EL (cell line): ENCODE measurements around the gene CRYGB.
A peak's percentile ranks its signal among the peaks of the same experiment; 100 is the strongest.
"Not testable (repeated sequence)": the region's sequence is repeated elsewhere in the genome, so short reads cannot be mapped to it uniquely, and the experiment has no call there.

Experiments used
- DNase-seq: peaks from one replicate; pipeline ENCODE4 v3.0.0-alpha.2; 2016

The CRYGB gene

GRCh38 chr2:208148803-208149202 lies 2.8 kb upstream of the CRYGB start:
- no peak for DNase-seq

- DNase-seq: no peak
These were observed 1.8 kb upstream of the CRYGB start for GRCh38 chr2:208147759-208148158.

DNA sequence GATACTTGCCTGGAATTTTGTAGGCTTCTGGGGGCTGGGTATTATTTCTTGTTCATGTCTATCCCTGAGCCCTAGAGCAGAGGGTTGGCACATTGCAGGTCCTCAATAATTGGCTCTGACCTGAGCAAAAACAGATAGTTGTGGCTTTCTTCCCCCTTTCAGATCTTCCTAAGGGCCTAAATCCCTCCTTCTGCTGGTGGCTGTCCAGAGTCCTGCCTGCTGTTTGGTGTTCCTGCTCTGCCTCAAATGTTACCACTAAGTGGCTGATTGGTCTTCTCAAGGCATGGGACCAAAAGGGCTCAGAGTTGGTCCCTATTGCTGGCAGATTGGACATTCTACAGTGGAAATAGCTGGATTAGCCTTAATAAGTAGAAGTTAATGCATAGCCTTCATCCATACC lies 1.1 kb upstream of the CRYGB start:
- no peak for DNase-seq

- no peak for DNase-seq
These were observed 2.8 kb downstream of the CRYGB start for GRCh38 chr2:208142925-208143799.

- peak; percentile 5 for DNase-seq
These were observed 3.6 kb downstream of the CRYGB start for GRCh38 chr2:208142240-208142924.

GRCh38 chr2:208139447-208139846 lies 6.5 kb downstream of the CRYGB start:
- no peak for DNase-seq

GRCh38 chr2:208138334-208138733 lies 7.6 kb downstream of the CRYGB start:
- not testable (repeated sequence) for DNase-seq

DNA sequence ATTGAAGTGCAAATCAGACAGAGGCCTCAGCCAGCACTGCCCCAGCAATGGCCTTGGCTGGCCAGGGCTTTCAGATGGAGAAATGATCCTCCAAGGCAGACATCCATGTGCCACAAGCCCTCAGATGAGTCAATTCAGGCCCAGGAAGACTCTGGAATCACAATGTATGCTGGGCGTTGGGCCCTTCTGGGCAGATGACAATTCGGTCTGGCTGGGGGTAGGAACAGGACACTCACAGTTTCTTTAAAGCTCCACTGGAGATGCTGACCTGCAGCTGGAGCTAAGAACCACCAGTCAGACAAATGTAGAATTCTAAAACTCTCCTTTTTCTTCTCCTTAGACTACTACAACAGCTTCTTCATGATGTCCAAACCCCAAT lies 9.3 kb downstream of the CRYGB start:
- DNase-seq: no peak

DNA sequence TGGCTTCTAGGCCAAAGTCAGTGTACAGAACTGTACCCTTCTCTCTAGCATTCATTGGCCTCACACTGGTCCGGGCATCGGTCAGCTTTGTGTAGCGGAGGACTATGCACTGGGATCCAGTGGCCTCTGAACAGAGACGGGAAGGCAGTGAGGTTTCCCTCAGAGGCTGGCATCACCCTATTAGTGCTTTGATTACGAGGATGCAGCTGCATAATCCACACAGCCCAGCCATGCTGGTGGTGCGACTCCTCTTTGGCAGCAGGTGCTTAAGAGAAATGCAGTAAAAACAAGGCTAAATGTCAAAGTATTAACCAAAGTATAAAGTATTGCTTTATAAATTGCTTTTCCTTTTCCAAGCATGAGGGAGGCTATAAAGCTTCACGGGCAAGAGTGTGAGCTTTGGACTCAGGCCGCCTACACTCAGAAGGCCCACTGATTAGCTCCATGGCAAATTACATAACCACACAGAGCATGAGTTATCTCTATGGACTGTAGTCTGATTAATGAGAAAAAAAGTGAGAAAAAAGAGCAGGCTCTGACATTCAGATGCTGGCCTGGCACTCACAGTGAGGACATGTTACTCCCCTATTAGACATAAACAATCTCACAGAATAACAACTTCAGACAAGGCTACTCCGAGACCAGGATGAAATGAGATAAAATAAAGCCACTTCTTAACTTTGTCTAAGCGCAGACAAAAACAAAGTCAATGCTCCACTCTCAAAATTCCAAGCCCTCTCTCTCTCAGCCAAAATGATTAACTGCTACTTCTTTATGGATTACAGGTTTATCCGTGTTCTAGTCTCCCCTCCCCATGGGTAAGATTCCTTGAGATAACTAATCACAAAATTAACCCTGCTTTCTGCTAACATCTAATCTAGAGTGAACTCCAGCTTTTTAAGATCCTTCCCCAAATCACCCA lies 9.9 kb downstream of the CRYGB start:
- DNase-seq: no peak

GRCh38 chr2:208134928-208135586 lies 10.9 kb downstream of the CRYGB start:
- DNase-seq: no peak

DNA sequence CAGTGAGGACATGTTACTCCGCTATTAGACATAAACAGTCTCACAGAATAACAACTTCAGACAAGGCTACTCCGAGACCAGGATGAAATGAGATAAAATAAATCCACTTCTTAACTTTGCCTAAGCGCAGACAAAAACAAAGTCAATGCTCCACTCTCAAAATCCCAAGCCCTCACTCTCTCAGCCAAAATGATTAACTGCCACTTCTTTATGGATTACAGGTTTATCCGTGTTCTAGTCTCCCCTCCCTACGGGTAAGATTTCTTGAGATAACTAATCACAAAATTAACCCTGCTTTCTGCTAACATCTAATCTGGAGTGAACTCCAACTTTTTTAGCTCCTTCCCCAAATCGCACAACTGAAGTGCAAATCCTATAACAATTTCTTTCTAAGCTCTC lies 15.2 kb downstream of the CRYGB start:
- DNase-seq: no peak

DNA sequence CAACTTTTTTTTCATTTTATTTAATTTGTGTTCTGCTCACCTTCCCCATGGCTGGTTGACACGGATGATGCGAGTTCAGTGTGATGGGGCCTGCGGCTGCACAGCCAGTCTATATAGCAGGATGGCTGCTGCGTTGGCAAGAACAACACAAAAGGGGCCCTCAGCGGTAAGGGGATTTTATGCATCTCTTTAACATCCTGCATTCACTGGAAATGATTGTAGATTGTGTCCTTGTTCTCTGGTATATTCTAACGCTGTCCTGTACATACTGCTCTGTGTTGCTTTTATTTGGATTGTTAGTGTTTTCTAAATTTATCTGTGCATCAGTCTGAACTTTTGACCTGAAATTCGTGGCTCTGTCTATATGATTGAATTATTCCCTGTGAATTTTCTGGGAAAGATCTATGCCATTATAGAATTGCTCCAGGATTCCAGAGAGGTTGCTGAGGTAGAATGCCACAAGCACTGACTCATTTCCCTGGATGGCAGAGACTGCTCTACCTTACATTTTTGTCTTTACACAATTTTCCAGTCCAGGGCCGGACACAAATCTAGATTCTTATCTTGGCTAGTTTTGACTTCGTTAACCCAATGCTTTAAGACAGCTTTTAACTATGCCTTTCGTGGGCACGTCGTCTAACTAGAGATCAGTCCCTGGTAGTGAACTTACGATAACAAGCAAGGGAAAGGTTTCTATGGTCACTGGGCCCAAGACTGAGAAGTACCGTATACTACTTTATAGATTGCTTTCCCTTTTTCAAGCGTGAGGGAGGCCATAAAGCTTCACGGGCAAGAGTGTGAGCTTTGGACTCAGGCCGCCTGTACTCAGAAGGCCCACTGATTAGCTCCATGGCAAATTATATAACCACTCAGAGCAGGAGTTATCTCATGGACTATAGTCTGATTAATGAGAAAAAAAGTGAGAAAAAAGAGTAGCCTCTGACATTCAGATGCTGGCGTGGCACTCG lies 15.9 kb downstream of the CRYGB start, which contains the start of gene CRYGC:
CRYGC (minus strand) TSS at position 85 of the 968 bp plus-strand sequence; CDS start at position 49, 36 bp downstream.
- peak; percentile 6 for DNase-seq

- DNase-seq: no peak
These were observed 17.8 kb downstream of the CRYGB start for GRCh38 chr2:208128136-208128535.

GRCh38 chr2:208127090-208127489 lies 18.9 kb downstream of the CRYGB start:
- DNase-seq: no peak

DNA sequence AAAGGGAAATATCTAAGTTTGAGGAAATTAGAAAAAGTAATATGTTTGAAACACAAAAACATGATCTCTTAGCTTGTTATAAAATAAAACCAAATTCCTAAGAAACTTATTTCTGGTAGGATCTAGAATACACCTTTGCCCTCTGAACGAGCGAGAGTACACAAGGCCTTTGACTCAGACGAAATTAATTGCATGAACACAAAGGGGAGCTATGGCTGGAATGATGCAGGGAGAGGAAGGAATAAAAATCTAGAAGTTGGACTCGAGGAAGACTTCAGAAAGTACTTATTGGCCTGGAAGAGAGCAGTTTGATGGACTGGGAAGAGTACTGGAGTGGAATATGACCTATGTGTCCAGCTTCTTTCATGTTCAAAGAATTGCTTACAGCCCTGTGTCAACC lies 20.7 kb downstream of the CRYGB start:
- no peak for DNase-seq

DNA sequence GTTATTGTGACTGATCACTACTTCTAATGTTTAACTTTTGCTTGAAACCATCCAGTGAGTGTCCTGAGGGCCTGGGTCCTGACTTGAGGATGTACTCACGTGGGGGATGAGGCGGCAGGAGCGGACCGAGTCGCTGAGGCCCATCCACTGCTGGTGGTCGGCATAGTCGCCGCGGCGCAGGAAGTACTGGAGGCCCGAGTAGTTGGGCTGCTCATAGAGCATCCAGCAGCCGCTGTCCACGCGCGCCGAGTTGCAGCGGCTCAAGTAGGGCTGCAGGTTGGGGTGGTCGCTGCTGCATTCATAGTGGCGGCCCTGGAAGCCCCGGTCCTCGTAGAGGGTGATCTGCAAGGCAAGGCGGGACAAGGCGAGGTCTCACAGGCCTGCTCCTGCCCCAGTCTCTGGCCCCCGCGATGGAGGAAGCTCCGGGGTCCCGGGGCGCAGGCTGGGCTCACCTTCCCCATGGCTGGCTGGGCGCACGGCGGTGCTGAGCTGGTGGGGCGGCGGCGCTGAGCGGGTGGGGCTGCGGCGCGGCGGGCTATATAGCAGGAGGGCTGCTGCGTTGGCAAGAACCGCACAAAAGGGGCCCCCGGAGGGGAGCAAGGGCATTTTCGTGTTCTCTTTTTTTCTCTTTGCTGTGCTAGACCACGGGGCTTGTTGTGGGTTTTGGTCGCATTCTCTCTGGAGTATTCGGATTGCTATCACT lies 21.8 kb downstream of the CRYGB start, which contains the start of gene CRYGD:
CRYGD (minus strand) TSS at position 512 of the 703 bp plus-strand sequence; CDS start at position 461, 51 bp downstream.
- DNase-seq: not testable (repeated sequence)

DNA sequence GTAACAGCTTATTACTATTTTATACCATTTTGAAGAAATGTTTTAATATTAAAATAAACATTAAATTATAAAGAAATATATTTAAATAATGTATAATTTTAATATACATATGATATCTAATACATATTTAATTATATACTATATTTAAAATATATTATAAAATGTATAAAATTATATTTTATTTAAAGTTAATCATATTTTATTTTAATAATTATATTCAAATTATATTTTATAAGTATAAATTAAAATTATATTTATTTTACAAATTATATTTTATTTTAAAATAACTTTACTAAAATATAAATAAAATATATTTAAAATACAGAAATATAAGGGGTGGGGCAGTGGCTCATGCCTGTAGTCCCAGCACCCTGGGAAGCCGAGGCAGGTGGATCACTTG lies 23.7 kb downstream of the CRYGB start:
- DNase-seq: no peak

GRCh38 chr2:208118918-208119317 lies 27.0 kb downstream of the CRYGB start:
- no peak for DNase-seq

- not testable (repeated sequence) for DNase-seq
These were observed 28.6 kb downstream of the CRYGB start for GRCh38 chr2:208117390-208117789.

DNA sequence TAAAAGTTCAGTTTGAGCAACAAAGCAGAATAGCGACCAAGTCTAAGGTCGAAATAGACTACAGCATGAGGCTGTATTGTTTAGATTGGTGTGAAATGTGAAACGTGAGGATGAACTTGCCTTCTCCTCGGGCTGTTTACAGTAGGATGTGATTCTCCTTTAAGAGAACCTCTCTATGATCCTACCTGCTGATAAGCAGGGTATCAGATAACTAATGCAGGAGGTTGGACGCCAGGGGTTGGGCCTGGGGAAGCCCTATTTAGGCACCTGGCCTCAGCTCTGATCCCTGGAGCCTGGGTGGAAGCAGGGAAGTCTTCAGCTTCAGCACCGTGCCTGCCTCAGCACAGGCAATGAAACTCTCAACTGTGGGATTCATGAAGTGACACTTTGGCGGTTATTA lies 33.0 kb downstream of the CRYGB start:
- no peak for DNase-seq
